Large intestine (tissue), 3 donors: ENCODE data around the gene ZFYVE1. TPM values are rescaled to one million over a fixed set of nuclear protein-coding genes. Genes with fewer than 3 reads are reported as not detected.
"Not testable (repeated sequence)": the region's sequence is repeated elsewhere in the genome, so short reads cannot be mapped to it uniquely, and the experiment has no call there.

Experiments used
- DNase-seq, 2 donors: peaks; one replicate each; pipeline versions ENCODE4 v3.0.0 to v3.0.0-alpha.2; 2013
- H3K27ac ChIP-seq: one replicate; pipeline ENCODE4 v1.5.1; 2013; ENCODE audit warnings: low read length
- H3K27me3 ChIP-seq: 2 replicates; pipeline ENCODE4 v1.6.1; 2013; ENCODE audit warnings: low read length; ENCODE audit not compliant: control insufficient read depth, insufficient read depth
- H3K36me3 ChIP-seq: 2 replicates; pipeline ENCODE4 v1.6.1; 2013; ENCODE audit warnings: low read length; ENCODE audit not compliant: control insufficient read depth, insufficient read depth
- H3K4me1 ChIP-seq: one replicate; pipeline ENCODE4 v1.6.1; 2013; ENCODE audit warnings: low read length; ENCODE audit not compliant: control insufficient read depth, insufficient read depth
- H3K4me3 ChIP-seq: one replicate; pipeline ENCODE4 v1.5.1; 2013; ENCODE audit warnings: low read length
- H3K9me3 ChIP-seq: one replicate; pipeline ENCODE4 v1.6.1; 2013; ENCODE audit warnings: mild to moderate bottlenecking, low read depth, low read length, moderate library complexity; ENCODE audit not compliant: control insufficient read depth
- WGBS: methylation state at CpG from one replicate; pipeline ENCODE4 v1.1.5; 2013; ENCODE audit warnings: low lambda C conversion rate; ENCODE audit not compliant: insufficient coverage; 5-methylcytosine and 5-hydroxymethylcytosine counted together
- polyA plus RNA-seq: library from polyadenylated mRNA; unstranded; fragments of 120-200 nt; gene quantifications from one replicate; pipeline ENCODE4 v1.2.1, GENCODE V29; 2013

ZFYVE1 gene
- polyA plus RNA-seq, 1 donor = 14.2 TPM

DNA sequence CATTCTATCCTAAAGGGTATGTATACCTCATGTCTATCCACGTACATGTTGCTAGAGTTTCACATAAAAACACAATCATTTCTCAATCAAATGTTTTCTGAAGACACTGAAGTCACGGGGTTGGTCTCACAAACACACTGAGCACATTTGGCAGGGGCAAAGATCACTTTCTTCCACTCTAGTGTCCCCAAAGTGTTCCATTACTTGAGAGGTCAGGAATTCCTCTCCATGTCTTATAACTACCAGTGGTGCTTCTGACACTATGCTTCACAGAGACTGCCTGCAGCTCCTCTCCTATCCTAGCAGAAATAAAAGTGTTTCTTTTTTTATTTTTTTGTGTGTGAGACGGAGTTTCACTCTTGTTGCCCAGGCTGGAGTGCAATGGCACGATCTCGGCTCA lies 19.1 kb downstream of the ZFYVE1 start:
- WGBS = 40% methylated on average over 1 of the region's 5 CpGs
- Histone ChIP-seq H3K36me3 (peaks cover 14% of the 10 kb centered on the region), H3K4me1 (no peaks in the 10 kb centered on the region), H3K27me3 (no peaks in the 10 kb centered on the region), H3K9me3 (no peaks in the 10 kb centered on the region), H3K4me3 (no peak overlapping the region), H3K27ac (peak overlapping the region; percentile 42)
- peak; percentile 45 to 57 for DNase-seq

DNA sequence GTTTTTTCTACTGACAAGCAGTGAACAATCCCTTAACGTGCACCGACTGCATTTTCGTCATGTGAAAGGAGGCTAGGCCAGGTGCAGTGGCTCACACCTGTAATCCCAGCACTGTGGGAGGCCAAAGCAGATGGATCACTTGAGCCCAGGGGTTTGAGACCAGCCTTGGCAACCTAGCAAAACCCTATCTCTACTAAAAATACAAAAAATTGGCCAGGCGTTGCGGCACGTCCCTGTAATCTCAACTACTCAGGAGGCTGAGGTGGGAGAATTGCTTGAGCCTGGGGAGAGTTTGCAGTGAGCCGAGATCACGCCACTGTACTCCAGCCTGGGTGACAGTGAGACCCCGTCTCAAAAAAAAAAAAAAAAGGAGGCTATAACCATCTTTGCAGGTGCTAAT lies 22.3 kb downstream of the ZFYVE1 start:
- H3K4me1 ChIP-seq, H3K4me3 ChIP-seq, H3K27me3 ChIP-seq, DNase-seq, H3K9me3 ChIP-seq, H3K27ac ChIP-seq: not testable (repeated sequence)
- H3K36me3 ChIP-seq = peaks cover 17% of the 10 kb centered on the region
- no CpG with 5 or more reads among the region's 9 CpGs for WGBS

DNA sequence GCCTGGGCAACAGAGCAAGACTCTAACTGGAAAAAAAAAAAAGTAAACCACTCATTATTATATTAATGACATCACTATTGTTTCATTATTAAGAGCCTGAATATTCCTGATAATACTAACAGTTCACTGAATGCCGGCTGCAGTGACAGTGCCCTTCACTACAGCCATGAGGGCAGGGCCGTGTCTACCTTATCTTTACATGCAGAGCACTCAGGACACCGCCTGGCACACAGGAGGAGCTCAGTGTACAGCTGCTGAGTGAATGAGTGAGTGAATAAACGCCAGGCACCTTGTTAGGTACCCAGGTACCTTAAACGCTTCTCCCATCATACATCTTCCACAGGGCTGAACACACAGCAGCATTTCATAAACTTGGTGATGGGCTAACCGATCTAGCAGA lies 23.2 kb downstream of the ZFYVE1 start:
- no peak overlapping the region for H3K27ac ChIP-seq
- no peaks in the 10 kb centered on the region for H3K27me3 ChIP-seq
- no CpG with 5 or more reads among the region's 6 CpGs for WGBS
- no peaks in the 10 kb centered on the region for H3K9me3 ChIP-seq
- H3K36me3 ChIP-seq = peaks cover 18% of the 10 kb centered on the region
- no peaks in the 10 kb centered on the region for H3K4me1 ChIP-seq
- DNase-seq = no peak
- H3K4me3 ChIP-seq = no peak overlapping the region

DNA sequence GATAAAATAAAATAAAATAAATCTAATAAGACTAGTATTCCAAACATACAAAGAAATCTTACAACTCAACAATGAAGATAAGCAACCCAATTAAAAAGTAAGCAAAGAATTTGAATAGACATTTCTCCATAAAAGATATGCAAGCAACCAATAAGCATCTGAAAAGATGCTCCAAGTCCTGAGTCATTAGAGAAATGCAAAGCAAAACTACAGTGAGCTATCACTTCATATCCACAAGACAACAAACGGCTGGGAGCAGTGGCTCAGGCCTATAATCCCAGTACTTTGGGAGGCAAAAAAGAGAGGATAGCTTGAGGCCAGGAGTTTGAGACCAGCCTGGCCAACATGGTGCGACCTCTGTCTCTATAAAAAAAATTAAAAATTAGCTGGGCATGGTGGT lies 26.8 kb downstream of the ZFYVE1 start:
- H3K36me3 ChIP-seq = peaks cover 41% of the 10 kb centered on the region
- DNase-seq = no peak
- WGBS = no CpG with 5 or more reads among the region's 2 CpGs
- H3K27ac ChIP-seq = no peak overlapping the region
- no peaks in the 10 kb centered on the region for H3K27me3 ChIP-seq
- H3K4me1 ChIP-seq = no peaks in the 10 kb centered on the region
- H3K9me3 ChIP-seq = no peaks in the 10 kb centered on the region
- H3K4me3 ChIP-seq = no peak overlapping the region

DNA sequence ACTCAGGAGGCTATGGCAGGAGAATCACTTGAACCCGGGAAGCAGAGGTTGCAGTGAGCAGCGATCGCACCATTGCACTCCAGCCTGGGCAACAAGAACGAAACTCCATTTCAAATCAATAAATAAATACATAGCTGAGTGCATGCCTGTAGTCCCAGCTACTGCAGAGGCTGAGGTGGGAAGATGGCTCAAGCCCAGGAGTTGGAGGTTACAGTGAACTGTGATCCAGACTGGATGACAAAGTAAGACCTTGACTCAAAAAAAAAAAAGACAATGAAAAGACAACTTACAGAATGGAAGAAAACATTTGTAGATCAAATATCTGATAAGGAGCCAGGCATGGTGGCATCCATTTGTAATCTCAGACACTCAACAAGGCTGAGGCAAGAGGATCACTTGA lies 27.6 kb downstream of the ZFYVE1 start:
- Histone ChIP-seq H3K4me1 (no peaks in the 10 kb centered on the region), H3K36me3 (peaks cover 46% of the 10 kb centered on the region), H3K4me3 (no peak overlapping the region), H3K27ac (no peak overlapping the region), H3K27me3 (no peaks in the 10 kb centered on the region), H3K9me3 (no peaks in the 10 kb centered on the region)
- WGBS = no CpG with 5 or more reads among the region's 4 CpGs
- no peak for DNase-seq

DNA sequence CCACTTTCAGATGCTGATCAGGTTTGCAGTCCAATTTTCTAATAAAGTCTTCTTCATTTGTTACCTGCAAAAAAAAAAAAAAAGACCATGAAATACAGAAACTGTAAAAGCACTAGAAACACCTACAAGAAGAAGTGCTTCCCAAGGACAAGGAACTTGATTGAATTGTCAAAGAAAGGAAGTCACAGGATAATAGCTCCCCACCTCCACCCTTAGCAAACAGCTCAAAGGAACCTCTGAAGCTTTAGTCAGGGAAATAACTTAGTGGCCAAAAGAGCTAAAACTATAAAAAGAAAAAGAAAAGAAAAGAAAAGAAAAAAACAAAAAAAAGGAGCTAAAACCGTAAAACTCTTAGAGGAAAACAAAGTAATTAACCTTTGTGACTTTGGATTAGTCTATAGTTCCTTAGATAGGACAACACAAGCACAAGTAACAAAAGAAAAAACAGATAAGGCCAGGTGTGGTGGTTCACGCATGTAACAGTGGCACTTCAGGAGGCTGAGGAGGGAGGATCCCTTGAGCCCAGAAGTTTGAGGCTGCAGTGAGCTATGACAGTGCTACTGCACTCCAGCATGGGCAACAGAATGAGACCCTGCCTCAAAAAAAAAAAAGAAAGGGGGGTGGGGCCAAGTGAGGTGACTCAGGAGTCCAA lies 28.5 kb downstream of the ZFYVE1 start:
- no peak overlapping the region for H3K27ac ChIP-seq
- H3K27me3 ChIP-seq = no peaks in the 10 kb centered on the region
- no peaks in the 10 kb centered on the region for H3K4me1 ChIP-seq
- H3K9me3 ChIP-seq = no peaks in the 10 kb centered on the region
- DNase-seq = no peak
- no peak overlapping the region for H3K4me3 ChIP-seq
- WGBS = 45% methylated on average over 1 of the region's 2 CpGs
- peaks cover 46% of the 10 kb centered on the region for H3K36me3 ChIP-seq

DNA sequence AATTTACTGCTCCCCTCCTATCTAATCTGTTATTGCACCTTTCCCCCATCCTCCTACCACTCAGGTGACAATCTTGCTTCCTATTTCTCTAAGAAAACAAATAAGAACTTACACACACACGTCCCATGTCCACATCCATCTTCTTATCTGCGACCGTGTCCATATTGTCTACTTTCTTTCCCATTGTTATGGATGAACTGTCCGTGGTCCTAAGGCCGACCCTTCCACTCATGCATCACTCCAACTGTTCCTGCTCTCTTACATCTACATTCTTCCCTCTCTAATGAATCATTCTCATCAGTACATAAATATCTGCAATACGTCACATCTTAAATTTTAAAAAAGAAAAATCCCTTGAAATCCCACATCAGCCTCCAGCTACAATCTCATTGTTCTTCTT lies 30.0 kb downstream of the ZFYVE1 start:
- Histone ChIP-seq H3K36me3 (peaks cover 53% of the 10 kb centered on the region), H3K4me1 (no peaks in the 10 kb centered on the region), H3K4me3 (no peak overlapping the region), H3K27me3 (no peaks in the 10 kb centered on the region), H3K27ac (no peak overlapping the region), H3K9me3 (no peaks in the 10 kb centered on the region)
- DNase-seq = no peak
- WGBS = 100% methylated on average over 3 of the region's 6 CpGs

DNA sequence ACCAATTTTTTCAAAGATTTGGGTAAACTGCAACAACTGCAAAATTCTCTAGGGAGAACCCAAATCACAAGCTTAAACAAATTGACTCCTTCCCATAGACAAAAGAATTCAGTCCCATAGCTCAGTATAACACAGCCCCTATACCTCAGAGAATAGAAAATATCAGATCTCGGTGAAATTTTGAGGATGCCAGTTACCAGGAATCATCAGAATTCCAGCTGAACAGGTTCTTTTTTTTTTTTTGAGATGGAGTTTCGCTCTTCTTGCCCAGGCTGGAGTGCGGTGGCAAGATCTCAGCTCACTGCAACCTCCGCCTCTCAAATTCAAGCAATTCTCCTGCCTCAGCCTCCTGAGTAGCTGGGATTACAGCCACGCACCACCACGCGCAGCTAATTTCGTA lies 36.7 kb downstream of the ZFYVE1 start:
- peaks cover 35% of the 10 kb centered on the region for H3K36me3 ChIP-seq
- no peak for DNase-seq
- H3K4me3 ChIP-seq = no peak overlapping the region
- H3K27me3 ChIP-seq = no peaks in the 10 kb centered on the region
- no CpG with 5 or more reads among the region's 8 CpGs for WGBS
- no peak overlapping the region for H3K27ac ChIP-seq
- H3K9me3 ChIP-seq = no peaks in the 10 kb centered on the region
- no peaks in the 10 kb centered on the region for H3K4me1 ChIP-seq

DNA sequence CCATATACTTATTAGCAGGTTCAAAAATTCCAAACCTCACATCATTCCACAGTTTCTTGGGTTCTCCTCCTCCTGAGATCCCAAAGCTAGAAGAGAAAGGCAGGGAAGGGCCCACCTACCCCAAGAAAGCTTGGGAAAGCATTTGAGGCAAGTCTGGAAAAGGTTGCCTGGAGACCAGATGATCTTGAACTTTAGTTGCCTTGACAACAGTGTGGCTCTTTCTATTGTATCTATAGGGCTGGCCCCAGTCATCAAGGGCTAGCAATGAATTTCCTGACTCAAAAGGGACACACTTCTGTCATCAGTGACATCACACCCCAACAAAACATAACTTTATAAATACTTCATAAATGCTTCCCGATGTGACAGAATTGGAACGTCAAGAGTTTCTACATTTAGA lies 40.0 kb downstream of the ZFYVE1 start:
- 80% methylated on average over 1 of the region's 2 CpGs for WGBS
- Histone ChIP-seq H3K4me3 (no peak overlapping the region), H3K4me1 (no peaks in the 10 kb centered on the region), H3K27me3 (no peaks in the 10 kb centered on the region), H3K27ac (no peak overlapping the region), H3K9me3 (no peaks in the 10 kb centered on the region), H3K36me3 (peaks cover 25% of the 10 kb centered on the region)
- no peak for DNase-seq

DNA sequence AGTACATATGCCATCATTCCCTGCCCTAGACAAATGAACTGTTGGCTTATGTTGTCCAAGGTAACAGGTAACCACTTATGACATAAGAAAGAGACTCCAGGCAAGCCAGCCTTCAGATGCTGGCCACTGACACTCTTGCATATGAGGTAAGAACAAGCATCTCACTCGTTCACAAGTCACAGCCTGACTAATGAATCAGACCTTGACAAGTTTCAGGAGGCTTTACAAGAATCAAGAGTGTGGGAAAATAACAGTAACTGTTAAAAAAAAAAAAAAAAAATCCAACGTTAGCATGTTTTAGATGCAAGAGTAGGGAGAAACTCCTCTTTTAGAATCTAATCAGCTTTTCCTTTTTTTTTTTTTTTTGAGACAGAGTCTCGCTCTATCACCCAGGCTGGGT lies 40.7 kb downstream of the ZFYVE1 start:
- no peak overlapping the region for H3K27ac ChIP-seq
- H3K36me3 ChIP-seq = peaks cover 31% of the 10 kb centered on the region
- no peak for DNase-seq
- H3K4me1 ChIP-seq = no peaks in the 10 kb centered on the region
- H3K4me3 ChIP-seq = no peak overlapping the region
- no peaks in the 10 kb centered on the region for H3K27me3 ChIP-seq
- 100% methylated on average over 1 of the region's 3 CpGs for WGBS
- no peaks in the 10 kb centered on the region for H3K9me3 ChIP-seq

DNA sequence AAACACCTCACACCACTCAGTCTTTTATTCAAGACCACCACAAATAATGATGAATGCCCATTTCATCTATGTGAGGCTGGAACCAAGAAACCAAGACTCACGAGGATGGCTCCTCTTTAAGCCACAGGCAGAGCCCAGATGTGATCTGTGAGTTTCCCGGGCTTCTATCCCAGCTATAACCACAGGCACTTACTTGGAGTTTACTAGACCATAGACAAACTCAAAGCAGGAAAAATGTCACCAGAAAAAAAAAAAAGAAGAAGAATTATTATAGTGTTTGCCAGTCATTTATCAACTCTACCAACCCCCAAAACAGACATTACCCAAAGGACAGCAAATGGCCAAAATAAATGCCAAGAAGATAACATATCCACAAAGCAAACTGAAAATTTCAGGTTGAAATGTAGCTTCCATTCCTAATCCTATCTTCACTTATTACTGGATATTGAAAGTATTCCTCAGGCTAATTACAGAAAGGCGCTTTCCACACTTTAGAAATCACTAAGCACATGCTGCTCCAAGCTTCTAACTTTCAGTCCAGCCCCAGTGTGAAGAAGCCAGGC lies 44.7 kb downstream of the ZFYVE1 start:
- H3K27me3 ChIP-seq = no peaks in the 10 kb centered on the region
- H3K4me1 ChIP-seq = no peaks in the 10 kb centered on the region
- DNase-seq = no peak
- H3K27ac ChIP-seq = no peak overlapping the region
- H3K4me3 ChIP-seq = no peak overlapping the region
- no CpG with 5 or more reads among the region's 3 CpGs for WGBS
- H3K9me3 ChIP-seq = no peaks in the 10 kb centered on the region
- H3K36me3 ChIP-seq = peaks cover 48% of the 10 kb centered on the region
